Left lung (tissue), 10 donors: Measurements from ENCODE around the gene UMOD. TPM values are rescaled to one million over a fixed set of nuclear protein-coding genes. Genes with fewer than 3 reads are reported as not detected.

Source experiments
- ATAC-seq: fragments of 200-7000 bp; cut with Tn5 transposase; one replicate; pipeline ENCODE4 v1.9.1; 2020; ENCODE audit warnings: moderate library complexity
- DNase-seq, 4 donors: peaks; one replicate each; pipeline ENCODE4 v3.0.0-alpha.2; 2013 to 2020
- H3K27ac ChIP-seq, 2 donors: fragments of 200-600 bp; sonication (generic) in 1 of 2; one replicate each; pipeline versions ENCODE4 v1.5.0 to v1.8.0; 2020 to 2021
- H3K27me3 ChIP-seq, 2 donors: fragments of 200-600 bp; sonication (generic) in 1 of 2; one replicate each; pipeline versions ENCODE4 v1.5.0 to v1.8.0; 2020 to 2021
- H3K36me3 ChIP-seq, 2 donors: fragments of 200-600 bp; sonication (generic) in 1 of 2; one replicate each; pipeline versions ENCODE4 v1.5.0 to v1.8.0; 2020 to 2021
- H3K4me1 ChIP-seq, 2 donors: fragments of 200-600 bp; one replicate each; pipeline ENCODE4 v1.8.0; 2021
- H3K4me3 ChIP-seq, 2 donors: fragments of 200-600 bp; sonication (generic) in 1 of 2; one replicate each; pipeline versions ENCODE4 v1.5.0 to v1.8.0; 2020 to 2021; ENCODE audit warnings: mild to moderate bottlenecking in 1 of 2
- H3K9me3 ChIP-seq, 2 donors: fragments of 200-600 bp; sonication (generic) in 1 of 2; one replicate each; pipeline versions ENCODE4 v1.5.0 to v1.8.0; 2020 to 2021
- intact Hi-C, 2 donors: fragments of 100-400 bp; cut with DNase I; formaldehyde crosslinking; loops; one replicate each; pipeline versions ENCODE4 v1.11.2 to v1.14.2; 2022
- polyA plus RNA-seq, 6 donors: library from polyadenylated mRNA; unstranded; fragments of 120-200 nt; gene quantifications; one replicate each; pipeline ENCODE4 v1.2.1, GENCODE V29; 2013; ENCODE audit not compliant: insufficient read length in 6 of 6
- total RNA-seq, 2 donors: library from RNA; stranded (reverse); fragmentation: NEBNext Ultra II Directional; extraction: Animal tissue kit (Norgen Biotek cat#: 25700); gene quantifications; one replicate each; pipeline ENCODE4 v1.2.1, GENCODE V29; 2021
- TF ChIP-seq, protein P1 (sequence below), 2 donors: fragments of 200-600 bp; sonication (generic) in 1 of 2; IDR thresholded peaks; one replicate each; pipeline versions ENCODE4 v1.5.0 to v1.8.0; 2021; ENCODE audit warnings: antibody characterized with exemption in 2 of 2
- donor health status: DM: no; HTN: yes; CAD: no.
- donor health status: DM: no; HTN: no; CAD: no.

The UMOD gene
- total and polyA plus RNA-seq, 8 donors, result 0.11 to 2.5 (median 0.20) TPM; not detected in 2

DNA sequence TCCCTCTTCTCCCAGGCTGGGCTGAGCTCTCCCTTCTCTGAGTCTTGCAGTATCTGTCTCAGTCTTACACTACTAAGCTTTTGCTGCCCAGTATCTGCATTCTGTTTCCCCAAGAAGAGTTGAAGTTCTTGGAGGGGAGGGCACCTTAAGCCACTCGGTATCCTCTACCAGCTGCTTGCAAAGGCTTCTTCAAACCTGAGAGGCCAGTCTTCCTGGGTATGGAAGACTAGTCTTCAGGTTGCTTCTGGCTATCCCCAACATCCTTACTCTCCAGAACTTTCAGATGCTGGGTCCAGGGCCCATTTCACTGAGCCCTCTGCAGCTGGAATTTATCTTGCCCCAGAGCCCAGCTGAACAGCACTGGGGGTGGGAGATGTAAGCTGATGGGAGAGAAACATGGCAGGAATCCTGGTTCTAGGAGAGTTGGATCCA, 45.3 kb downstream of the UMOD start:
- intact Hi-C loops, result no loop called here
- peaks cover 0 to 10% of the 10 kb centered on the region in 2 donors for H3K27me3 ChIP-seq
- ATAC-seq, result no peak

DNA sequence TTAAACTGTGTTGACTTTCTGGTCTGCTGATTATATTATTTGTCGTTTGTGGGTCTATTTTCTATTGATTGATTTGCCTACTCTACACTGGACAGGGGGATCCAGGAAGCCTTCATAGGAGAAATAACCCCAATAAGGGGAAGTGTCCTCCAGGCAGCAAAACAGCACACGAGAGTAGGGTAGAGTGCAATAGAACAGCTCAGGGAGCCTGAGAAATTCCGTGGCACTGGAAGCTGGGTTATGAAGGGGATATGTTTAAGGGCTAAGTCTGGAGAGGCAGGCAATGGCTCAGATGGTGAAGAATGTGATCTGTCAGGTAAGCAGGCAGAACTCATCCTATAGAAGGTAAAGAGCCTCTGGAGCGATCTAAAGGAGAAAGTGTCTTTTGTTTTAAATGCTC, 46.1 kb downstream of the UMOD start:
- TF ChIP-seq, protein P1, sequence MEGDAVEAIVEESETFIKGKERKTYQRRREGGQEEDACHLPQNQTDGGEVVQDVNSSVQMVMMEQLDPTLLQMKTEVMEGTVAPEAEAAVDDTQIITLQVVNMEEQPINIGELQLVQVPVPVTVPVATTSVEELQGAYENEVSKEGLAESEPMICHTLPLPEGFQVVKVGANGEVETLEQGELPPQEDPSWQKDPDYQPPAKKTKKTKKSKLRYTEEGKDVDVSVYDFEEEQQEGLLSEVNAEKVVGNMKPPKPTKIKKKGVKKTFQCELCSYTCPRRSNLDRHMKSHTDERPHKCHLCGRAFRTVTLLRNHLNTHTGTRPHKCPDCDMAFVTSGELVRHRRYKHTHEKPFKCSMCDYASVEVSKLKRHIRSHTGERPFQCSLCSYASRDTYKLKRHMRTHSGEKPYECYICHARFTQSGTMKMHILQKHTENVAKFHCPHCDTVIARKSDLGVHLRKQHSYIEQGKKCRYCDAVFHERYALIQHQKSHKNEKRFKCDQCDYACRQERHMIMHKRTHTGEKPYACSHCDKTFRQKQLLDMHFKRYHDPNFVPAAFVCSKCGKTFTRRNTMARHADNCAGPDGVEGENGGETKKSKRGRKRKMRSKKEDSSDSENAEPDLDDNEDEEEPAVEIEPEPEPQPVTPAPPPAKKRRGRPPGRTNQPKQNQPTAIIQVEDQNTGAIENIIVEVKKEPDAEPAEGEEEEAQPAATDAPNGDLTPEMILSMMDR (IDR thresholded peaks at IDR 0.05), result no peak
- Histone ChIP-seq H3K27me3 (peaks cover 0 to 10% of the 10 kb centered on the region in 2 donors), H3K4me3 (no peak overlapping the region), H3K36me3 (no peaks in the 10 kb centered on the region), H3K4me1 (no peaks in the 10 kb centered on the region), H3K9me3 (no peaks in the 10 kb centered on the region), H3K27ac (no peak overlapping the region)
- DNase-seq, result no peak
- ATAC-seq, result no peak
- intact Hi-C loops, result no loop called here

More for the DNA sequence above, 45.3 kb downstream of the UMOD start:
- no peak overlapping the region for H3K27ac ChIP-seq
- TF ChIP-seq, protein P1 (IDR thresholded peaks at IDR 0.05), result no peak
- H3K36me3 ChIP-seq, result no peaks in the 10 kb centered on the region
- no peak overlapping the region for H3K4me3 ChIP-seq
- no peak for DNase-seq
- no peaks in the 10 kb centered on the region for H3K9me3 ChIP-seq
- no peaks in the 10 kb centered on the region for H3K4me1 ChIP-seq

DNA sequence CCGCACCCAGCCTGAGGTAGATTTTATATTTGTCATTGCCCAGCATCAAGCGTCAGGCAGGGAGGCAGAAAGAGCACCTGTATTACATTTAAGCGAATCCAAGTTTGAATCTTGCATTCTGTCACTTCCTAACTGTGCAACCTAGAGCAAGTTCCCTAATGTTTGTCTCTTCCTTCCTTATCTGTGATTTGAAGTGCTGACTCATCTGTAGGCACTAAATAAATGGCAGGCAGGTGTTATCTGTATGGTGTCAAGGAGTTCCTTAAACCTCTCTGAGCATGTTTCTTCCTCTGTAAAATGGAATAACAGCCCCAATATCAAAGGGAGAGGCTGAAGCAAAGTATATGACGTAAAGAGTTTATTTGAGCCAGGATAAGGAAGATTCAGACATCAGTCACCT, 49.5 kb downstream of the UMOD start:
- ATAC-seq (no peak), DNase-seq (no peak)
- Histone ChIP-seq H3K27me3 (peaks cover 0 to 10% of the 10 kb centered on the region in 2 donors), H3K4me1 (no peaks in the 10 kb centered on the region), H3K9me3 (no peaks in the 10 kb centered on the region), H3K27ac (no peak overlapping the region), H3K4me3 (no peak overlapping the region), H3K36me3 (no peaks in the 10 kb centered on the region)
- TF ChIP-seq, protein P1 (IDR thresholded peaks at IDR 0.05), result no peak
- intact Hi-C loops, result no loop called here

DNA sequence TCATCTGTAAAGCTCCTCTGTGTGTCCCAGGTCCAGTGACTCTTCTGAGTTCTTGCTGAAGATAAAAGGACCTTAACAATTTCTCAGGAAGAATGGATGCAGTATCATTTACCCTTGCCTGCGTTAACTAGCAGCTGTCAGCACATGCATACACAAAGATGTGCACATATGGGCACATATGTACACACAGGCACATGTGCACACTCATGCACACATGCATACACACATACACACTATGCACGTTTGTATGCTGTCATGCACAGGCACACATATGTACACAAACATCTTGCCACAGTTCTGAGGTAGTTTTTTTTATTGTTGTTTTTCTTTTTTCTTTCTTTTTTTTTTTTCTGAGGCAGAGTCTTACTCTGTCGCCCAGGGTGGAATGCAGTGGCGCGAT, 50.1 kb downstream of the UMOD start:
- DNase-seq (no peak), ATAC-seq (no peak)
- H3K36me3 ChIP-seq, result no peaks in the 10 kb centered on the region
- intact Hi-C loops, result no loop called here
- TF ChIP-seq, protein P1 (IDR thresholded peaks at IDR 0.05), result no peak
- peaks cover 0 to 10% of the 10 kb centered on the region in 2 donors for H3K27me3 ChIP-seq
- H3K4me3 ChIP-seq, result no peak overlapping the region
- no peaks in the 10 kb centered on the region for H3K4me1 ChIP-seq
- no peaks in the 10 kb centered on the region for H3K9me3 ChIP-seq
- no peak overlapping the region for H3K27ac ChIP-seq

DNA sequence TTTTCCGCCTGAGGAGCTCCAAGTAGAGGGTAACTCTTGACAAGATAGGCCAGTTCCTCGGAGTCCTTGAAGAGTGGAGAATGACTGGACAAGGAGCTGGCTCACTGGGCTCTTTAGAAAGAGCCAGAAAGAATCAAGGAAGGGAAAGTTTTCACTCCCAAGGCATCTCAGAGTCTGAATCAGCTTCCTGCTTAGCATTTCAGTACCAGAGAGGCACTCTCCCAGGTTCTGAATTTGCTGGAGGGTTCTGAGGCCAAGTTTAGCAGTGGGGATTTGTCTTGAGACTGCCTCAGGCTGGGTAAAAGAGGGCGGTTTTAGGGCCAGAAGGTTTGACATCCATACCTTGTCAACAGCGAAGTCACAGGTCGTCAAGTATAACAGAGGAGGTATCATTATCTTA, 50.7 kb downstream of the UMOD start:
- DNase-seq (no peak), ATAC-seq (no peak)
- no peaks in the 10 kb centered on the region for H3K9me3 ChIP-seq
- H3K27me3 ChIP-seq, result peaks cover 0 to 10% of the 10 kb centered on the region in 2 donors
- H3K27ac ChIP-seq, result no peak overlapping the region
- intact Hi-C loops, result no loop called here
- no peaks in the 10 kb centered on the region for H3K36me3 ChIP-seq
- TF ChIP-seq, protein P1 (IDR thresholded peaks at IDR 0.05), result no peak
- no peak overlapping the region for H3K4me3 ChIP-seq
- no peaks in the 10 kb centered on the region for H3K4me1 ChIP-seq
